CD14-positive monocyte (primary cell): ENCODE measurements around the gene PLPP7. TPM values are rescaled to one million over a fixed set of nuclear protein-coding genes. Genes with fewer than 3 reads are reported as not detected.

Experiments used
- DNase-seq, 3 donors: peaks; one replicate each; pipeline ENCODE4 v3.0.0-alpha.2; 2011 to 2022
- H2AFZ ChIP-seq: 2 replicates; pipeline ENCODE4 v1.6.0; 2012; ENCODE audit warnings: mild to moderate bottlenecking, low read depth, low read length, inconsistent platforms; ENCODE audit not compliant: insufficient read depth, poor library complexity, severe bottlenecking
- H3K27ac ChIP-seq, 2 donors: 1 replicate in 1 of 2; 2 replicates in 1 of 2; pipeline ENCODE4 v1.5.1; 2012 to 2013; ENCODE audit warnings: low read length in 2 of 2, control low read depth in 1 of 2, inconsistent platforms in 1 of 2, low read depth in 1 of 2, mild to moderate bottlenecking in 1 of 2
- H3K27me3 ChIP-seq, 2 donors: one replicate each; pipeline versions ENCODE4 v1.6.0 to v1.6.1; 2011 to 2013; ENCODE audit warnings: low read length in 2 of 2; ENCODE audit not compliant: control insufficient read depth in 2 of 2, insufficient read depth in 2 of 2
- H3K36me3 ChIP-seq, 2 donors: replicated peaks in 1 of 2; 1 replicate in 1 of 2; 2 replicates in 1 of 2; pipeline versions ENCODE4 v1.5.1 to v1.6.1; 2012 to 2013; ENCODE audit warnings: low read length in 2 of 2, control low read depth in 1 of 2, inconsistent platforms in 1 of 2, mild to moderate bottlenecking in 1 of 2; ENCODE audit not compliant: insufficient read depth in 2 of 2, control insufficient read depth in 1 of 2
- H3K4me1 ChIP-seq, 2 donors: 1 replicate in 1 of 2; 2 replicates in 1 of 2; pipeline versions ENCODE4 v1.5.1 to v1.6.1; 2012 to 2013; ENCODE audit warnings: low read length in 2 of 2, control low read depth in 1 of 2, inconsistent platforms in 1 of 2, mild to moderate bottlenecking in 1 of 2, moderate library complexity in 1 of 2; ENCODE audit not compliant: insufficient read depth in 2 of 2, control insufficient read depth in 1 of 2
- H3K4me2 ChIP-seq: replicated peaks from 2 replicates; pipeline ENCODE3; 2012; ENCODE audit warnings: low read length, moderate library complexity, mild to moderate bottlenecking; ENCODE audit not compliant: poor library complexity, severe bottlenecking; ENCODE audit errors: extremely low read depth
- H3K4me3 ChIP-seq, 3 experiments: fragments of 200-600 bp in 1 of 3; sonication (generic) in 1 of 3; replicated peaks in 1 of 3; 1 replicate in 2 of 3; 2 replicates in 1 of 3; pipeline ENCODE4 v1.5.1; 2011 to 2013; ENCODE audit warnings: low read length in 3 of 3, mild to moderate bottlenecking in 3 of 3, control low read depth in 2 of 3, low read depth in 2 of 3, inconsistent platforms in 1 of 3, moderate library complexity in 1 of 3
- H3K79me2 ChIP-seq: 2 replicates; pipeline ENCODE4 v1.6.0; 2012; ENCODE audit warnings: mild to moderate bottlenecking, control low read depth, inconsistent platforms, low read length, moderate library complexity; ENCODE audit not compliant: insufficient read depth
- H3K9ac ChIP-seq: 2 replicates; pipeline ENCODE4 v1.6.0; 2017; ENCODE audit warnings: low read length, mild to moderate bottlenecking; ENCODE audit not compliant: insufficient read depth, poor library complexity, severe bottlenecking
- H3K9me3 ChIP-seq, 2 donors: replicated peaks in 1 of 2; 1 replicate in 1 of 2; 2 replicates in 1 of 2; pipeline versions ENCODE4 v1.5.1 to v1.6.1; 2012 to 2013; ENCODE audit warnings: low read length in 2 of 2, control low read depth in 1 of 2; ENCODE audit not compliant: control insufficient read depth in 1 of 2, insufficient read depth in 1 of 2
- H4K20me1 ChIP-seq: 2 replicates; pipeline ENCODE4 v1.6.0; 2012; ENCODE audit warnings: mild to moderate bottlenecking, low read length, control low read depth, moderate library complexity; ENCODE audit not compliant: insufficient read depth
- H3K27ac Mint-ChIP-seq, 7 donors: one replicate each; pipeline ENCODE4 v1.8.0; 2020; ENCODE audit warnings: mild to moderate bottlenecking in 7 of 7, mixed read lengths in 7 of 7, moderate library complexity in 6 of 7, inconsistent platforms in 2 of 7
- H3K27me3 Mint-ChIP-seq, 3 donors: one replicate each; pipeline ENCODE4 v1.8.0; 2021 to 2022; ENCODE audit warnings: low read depth in 3 of 3, mild to moderate bottlenecking in 3 of 3, mixed read lengths in 3 of 3, moderate library complexity in 3 of 3, inconsistent platforms in 1 of 3
- H3K36me3 Mint-ChIP-seq, 2 donors: one replicate each; pipeline ENCODE4 v1.8.0; 2020; ENCODE audit warnings: mixed read lengths in 2 of 2, inconsistent platforms in 1 of 2, mild to moderate bottlenecking in 1 of 2
- H3K4me1 Mint-ChIP-seq: one replicate; pipeline ENCODE4 v1.8.0; 2020; ENCODE audit warnings: mild to moderate bottlenecking, mixed read lengths
- H3K4me3 Mint-ChIP-seq, 2 donors: one replicate each; pipeline ENCODE4 v1.8.0; 2020; ENCODE audit warnings: mild to moderate bottlenecking in 2 of 2, mixed read lengths in 2 of 2, moderate library complexity in 1 of 2
- H3K9me3 Mint-ChIP-seq, 7 donors: one replicate each; pipeline ENCODE4 v1.8.0; 2020 to 2022; ENCODE audit warnings: mixed read lengths in 7 of 7, mild to moderate bottlenecking in 6 of 7, moderate library complexity in 6 of 7, inconsistent platforms in 2 of 7
- WGBS: methylation state at CpG from one replicate; pipeline ENCODE4 v1.1.5; 2013; ENCODE audit warnings: missing lambda C conversion rate; ENCODE audit not compliant: insufficient coverage; 5-methylcytosine and 5-hydroxymethylcytosine counted together
- intact Hi-C, 2 donors: fragments of 100-400 bp; cut with micrococcal nuclease; formaldehyde crosslinking; loops; one replicate each; pipeline versions ENCODE4 v1.15.0 to v1.15.1; 2023
- polyA plus RNA-seq, 3 donors: library from polyadenylated mRNA; depleted of rRNA in 1 of 3; unstranded in 2 of 3; stranded (reverse) in 1 of 3; fragments of 300-500 nt in 2 of 3; fragments of >200 nt in 1 of 3; fragmentation: Illumina TruSeq in 2 of 3; gene quantifications; 1 replicate in 2 of 3; 2 replicates in 1 of 3; pipeline ENCODE4 v1.2.3, GENCODE V29; 2012 to 2021
- TF ChIP-seq, protein P1 (sequence below): fragments of 200-600 bp; IDR thresholded peaks from one replicate; pipeline ENCODE4 v1.8.0; 2022; ENCODE audit warnings: antibody characterized with exemption, mild to moderate bottlenecking

The PLPP7 gene
- polyA plus RNA-seq, 3 donors, result 1.1 to 3.1 (median 1.5) TPM

DNA sequence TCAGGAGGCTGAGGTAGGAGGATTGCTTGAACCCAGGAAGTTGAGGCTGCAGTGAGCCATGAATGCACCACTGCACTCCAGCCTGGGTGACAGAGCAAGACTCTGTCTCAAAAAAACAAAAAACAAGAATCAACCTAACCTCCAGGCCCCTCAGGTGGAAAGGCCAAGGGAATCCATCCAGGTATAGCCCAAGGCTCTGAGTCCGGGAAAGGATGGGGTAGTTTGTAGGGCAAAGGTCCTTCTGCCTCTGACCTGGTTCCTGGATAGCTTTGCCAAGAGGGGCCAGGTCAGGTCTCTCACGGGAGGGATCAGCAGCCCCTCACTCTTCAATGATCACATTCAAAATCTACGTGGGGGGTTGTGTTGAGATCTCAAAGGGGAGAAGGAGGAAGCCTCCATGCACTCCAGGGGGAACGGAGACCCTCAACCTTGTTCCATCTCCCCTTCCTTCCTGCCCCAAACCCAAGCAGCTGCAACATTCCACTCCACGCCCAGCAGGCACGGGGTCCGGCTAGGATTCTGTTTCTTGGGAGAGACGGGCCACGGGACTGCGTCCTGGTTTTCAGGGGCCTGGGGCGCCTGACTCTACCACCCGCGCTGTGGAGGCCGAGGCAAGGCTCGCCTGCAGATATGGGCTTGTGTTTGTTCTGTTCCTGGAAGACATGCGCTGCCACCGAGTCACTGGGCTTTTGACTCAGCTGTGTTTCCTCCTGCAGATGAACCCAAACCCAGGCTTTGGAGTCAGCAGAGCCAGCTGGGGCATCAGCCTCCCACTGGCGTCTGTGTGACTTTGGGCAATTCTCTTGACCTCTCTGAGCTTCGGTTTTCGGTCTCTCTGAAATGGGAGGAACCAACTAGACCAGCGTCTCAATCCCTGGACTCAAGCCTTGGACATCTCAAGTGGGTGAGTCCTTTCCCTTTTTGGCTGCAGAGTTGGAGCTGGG is 35.5 kb downstream of the PLPP7 start:
- Histone ChIP-seq H4K20me1 (no peaks in the 10 kb centered on the region), H3K9ac (no peak overlapping the region), H3K27ac (no peak overlapping the region), H3K4me3 (no peak overlapping the region), H3K79me2 (no peaks in the 10 kb centered on the region), H3K9me3 (no peaks in the 10 kb centered on the region), H2AFZ (no peak overlapping the region), H3K27me3 (no peaks in the 10 kb centered on the region), H3K4me2 (no peak overlapping the region), H3K36me3 (no peaks in the 10 kb centered on the region), H3K4me1 (no peaks in the 10 kb centered on the region)
- no peaks in the 10 kb centered on the region for H3K36me3 Mint-ChIP-seq
- peaks cover 0 to 3% (median 3%) of the 10 kb centered on the region in 3 donors for H3K27me3 Mint-ChIP-seq
- TF ChIP-seq, protein P1, sequence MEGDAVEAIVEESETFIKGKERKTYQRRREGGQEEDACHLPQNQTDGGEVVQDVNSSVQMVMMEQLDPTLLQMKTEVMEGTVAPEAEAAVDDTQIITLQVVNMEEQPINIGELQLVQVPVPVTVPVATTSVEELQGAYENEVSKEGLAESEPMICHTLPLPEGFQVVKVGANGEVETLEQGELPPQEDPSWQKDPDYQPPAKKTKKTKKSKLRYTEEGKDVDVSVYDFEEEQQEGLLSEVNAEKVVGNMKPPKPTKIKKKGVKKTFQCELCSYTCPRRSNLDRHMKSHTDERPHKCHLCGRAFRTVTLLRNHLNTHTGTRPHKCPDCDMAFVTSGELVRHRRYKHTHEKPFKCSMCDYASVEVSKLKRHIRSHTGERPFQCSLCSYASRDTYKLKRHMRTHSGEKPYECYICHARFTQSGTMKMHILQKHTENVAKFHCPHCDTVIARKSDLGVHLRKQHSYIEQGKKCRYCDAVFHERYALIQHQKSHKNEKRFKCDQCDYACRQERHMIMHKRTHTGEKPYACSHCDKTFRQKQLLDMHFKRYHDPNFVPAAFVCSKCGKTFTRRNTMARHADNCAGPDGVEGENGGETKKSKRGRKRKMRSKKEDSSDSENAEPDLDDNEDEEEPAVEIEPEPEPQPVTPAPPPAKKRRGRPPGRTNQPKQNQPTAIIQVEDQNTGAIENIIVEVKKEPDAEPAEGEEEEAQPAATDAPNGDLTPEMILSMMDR, result no peak
- no peak overlapping the region for H3K27ac Mint-ChIP-seq
- intact Hi-C loops, result no loop called here
- H3K4me1 Mint-ChIP-seq, result no peaks in the 10 kb centered on the region
- peak in 1 of 3 donors; percentile 0 for DNase-seq
- WGBS, result 96% methylated on average over 17 of the region's 21 CpGs
- peaks cover 0 to 10% (median 0%) of the 10 kb centered on the region in 7 donors for H3K9me3 Mint-ChIP-seq
- H3K4me3 Mint-ChIP-seq, result no peak overlapping the region

DNA sequence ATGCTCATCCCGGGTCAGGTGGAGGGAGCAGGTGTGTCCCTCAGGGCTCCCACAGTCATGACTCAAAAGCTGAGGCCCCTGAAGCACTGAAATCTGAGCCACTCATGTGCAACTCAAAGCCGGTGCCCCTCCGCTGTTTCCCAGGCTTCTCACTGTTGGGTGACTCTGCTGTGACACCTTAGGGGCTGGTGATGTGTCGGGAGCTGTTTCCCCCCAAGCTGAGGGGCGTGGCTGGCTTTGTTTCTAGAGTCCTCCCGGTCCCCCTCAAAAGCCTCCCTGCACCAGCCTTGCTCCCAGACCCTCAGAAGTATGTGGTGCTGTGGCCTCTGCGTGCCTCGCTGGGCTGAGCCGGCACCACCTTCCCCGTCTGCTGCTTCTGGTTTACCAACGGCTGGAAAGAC is 39.7 kb downstream of the PLPP7 start:
- Histone ChIP-seq H3K36me3 (no peaks in the 10 kb centered on the region), H3K27ac (no peak overlapping the region), H3K27me3 (no peaks in the 10 kb centered on the region), H3K4me2 (no peak overlapping the region), H2AFZ (no peak overlapping the region), H3K4me3 (no peak overlapping the region), H3K9me3 (no peaks in the 10 kb centered on the region), H3K4me1 (no peaks in the 10 kb centered on the region), H3K9ac (no peak overlapping the region), H3K79me2 (no peaks in the 10 kb centered on the region), H4K20me1 (no peaks in the 10 kb centered on the region)
- Mint-ChIP-seq H3K27ac (no peak overlapping the region), H3K4me1 (no peaks in the 10 kb centered on the region), H3K4me3 (no peak overlapping the region), H3K27me3 (peaks cover 2 to 6% (median 3%) of the 10 kb centered on the region in 3 donors), H3K9me3 (peaks cover 0 to 10% (median 0%) of the 10 kb centered on the region in 7 donors), H3K36me3 (no peaks in the 10 kb centered on the region)
- 90% methylated on average over 1 of the region's 11 CpGs for WGBS
- no peak for DNase-seq
- intact Hi-C loops, result no loop called here
- TF ChIP-seq, protein P1, result no peak
